C4-2B (cell line): Measurements from ENCODE around the gene RPL26.

Source experiments
- H3K27ac ChIP-seq: fragments of 450-650 bp; 2 replicates; pipeline ENCODE4 v1.5.1; 2017
- CTCF ChIP-seq: fragments of 450-650 bp; conservative IDR thresholded peaks from 2 replicates; pipeline ENCODE4 v1.5.1; 2017; ENCODE audit warnings: mild to moderate bottlenecking
- ZFX ChIP-seq: fragments of 450-650 bp; IDR thresholded peaks from 2 replicates; pipeline ENCODE4 v1.6.1; 2017

RPL26 gene

GRCh38 chr17:8383143-8383822 is at the start of gene RPL26:
TSS of gene RPL26 (minus strand) at chr17:8383193. CDS start at chr17:8382310, 883 bp downstream.
- peak within 1 kb of the TSS; percentile 77 for H3K27ac ChIP-seq
- TF ChIP-seq CTCF: peak; percentile 100
- no peak for TF ChIP-seq ZFX

DNA sequence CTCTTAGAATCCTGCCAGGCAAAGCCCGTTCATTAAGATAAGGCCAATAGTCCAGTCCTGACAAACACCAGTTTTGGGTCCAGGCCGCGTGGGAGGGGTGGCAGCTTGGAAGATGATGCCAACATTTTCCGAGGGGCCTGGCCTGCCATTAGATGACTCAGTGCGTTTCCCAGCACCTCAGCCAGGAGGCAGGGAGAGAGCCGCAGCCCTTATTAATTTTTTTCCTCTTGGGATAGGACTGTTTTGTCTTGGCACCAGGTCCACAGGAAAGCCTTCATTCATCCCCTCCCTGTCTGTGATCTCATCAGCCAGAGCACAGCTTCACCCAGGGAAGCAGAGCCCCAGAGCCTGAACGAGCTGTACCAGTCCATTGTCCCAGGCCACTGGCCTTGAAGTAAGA is 48.0 kb upstream of the RPL26 start:
- TF ChIP-seq ZFX: no peak
- TF ChIP-seq CTCF: no peak
- H3K27ac ChIP-seq: no peak overlapping the region

GRCh38 chr17:8426802-8427201 is 43.8 kb upstream of the RPL26 start:
- TF ChIP-seq CTCF (no peak), ZFX (no peak)
- H3K27ac ChIP-seq: no peak overlapping the region

DNA sequence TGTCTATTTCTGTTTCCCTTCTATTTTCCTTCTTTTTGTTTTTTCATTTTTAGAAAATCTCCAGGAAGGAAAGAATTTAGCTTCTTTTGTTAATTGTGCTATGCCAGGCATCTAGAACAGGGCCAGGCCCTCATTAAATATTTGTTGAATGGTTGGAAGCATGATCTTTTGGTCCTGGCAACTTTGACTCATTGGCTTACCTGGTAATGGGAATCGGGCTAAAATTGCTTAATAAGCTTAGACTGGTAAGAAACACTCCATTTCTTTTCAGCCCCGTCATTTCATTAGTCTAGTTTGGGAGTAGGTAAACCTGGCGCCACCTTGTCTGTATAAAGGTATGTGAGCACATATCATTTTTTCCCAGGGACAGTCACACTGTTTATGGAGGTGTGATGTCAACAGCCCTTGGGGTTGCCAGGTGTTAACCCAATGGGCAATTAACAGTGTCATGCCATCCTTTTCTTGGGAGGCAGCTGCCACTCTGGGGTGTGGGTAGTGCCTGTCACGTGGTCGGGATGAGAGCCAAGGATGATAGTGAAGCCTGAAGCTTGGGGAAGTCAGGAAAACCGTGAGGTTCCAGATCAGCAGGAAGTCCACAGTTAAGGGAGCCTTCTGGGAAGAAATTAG is 43.2 kb upstream of the RPL26 start:
- H3K27ac ChIP-seq: no peak overlapping the region
- TF ChIP-seq CTCF (no peak), ZFX (no peak)

- no peak overlapping the region for H3K27ac ChIP-seq
Observed at GRCh38 chr17:8421571-8421970, 38.6 kb upstream of the RPL26 start.

GRCh38 chr17:8420041-8420934 is 37.3 kb upstream of the RPL26 start:
- H3K27ac ChIP-seq: peak overlapping the region; percentile 17; the same call in 1 of the 2 replicates
- no peak for TF ChIP-seq ZFX
- TF ChIP-seq CTCF: no peak

More at GRCh38 chr17:8421571-8421970, 38.6 kb upstream of the RPL26 start:
- TF ChIP-seq CTCF (no peak), ZFX (no peak)

DNA sequence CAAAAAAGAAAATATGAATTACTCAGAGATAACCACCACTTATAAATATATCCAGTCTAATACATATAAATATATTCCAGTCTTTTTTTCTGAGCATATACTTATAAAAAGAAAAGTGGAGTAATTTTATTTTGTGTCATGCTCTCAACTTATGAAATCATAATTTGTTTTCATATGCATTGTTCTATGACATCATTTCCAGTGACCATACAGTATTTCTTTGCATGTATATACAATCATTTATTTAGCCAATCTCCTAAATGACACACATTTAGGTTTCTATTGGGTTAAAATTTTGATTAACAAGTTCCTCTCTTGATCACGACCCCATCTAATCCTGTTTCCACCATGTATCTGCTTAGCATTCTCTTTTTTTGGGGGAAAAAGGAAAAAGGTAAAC is 36.3 kb upstream of the RPL26 start:
- no peak for TF ChIP-seq ZFX
- no peak overlapping the region for H3K27ac ChIP-seq
